HG03457 (cell line): ENCODE data around the gene SLC25A28.

Source experiments
- ATAC-seq: cut with Tn5 transposase; IDR thresholded peaks from one replicate; pipeline ENCODE4 v1.9.1; 2021; ENCODE audit warnings: moderate number of reproducible peaks; ENCODE audit not compliant: unreplicated experiment

SLC25A28 gene, protein sequence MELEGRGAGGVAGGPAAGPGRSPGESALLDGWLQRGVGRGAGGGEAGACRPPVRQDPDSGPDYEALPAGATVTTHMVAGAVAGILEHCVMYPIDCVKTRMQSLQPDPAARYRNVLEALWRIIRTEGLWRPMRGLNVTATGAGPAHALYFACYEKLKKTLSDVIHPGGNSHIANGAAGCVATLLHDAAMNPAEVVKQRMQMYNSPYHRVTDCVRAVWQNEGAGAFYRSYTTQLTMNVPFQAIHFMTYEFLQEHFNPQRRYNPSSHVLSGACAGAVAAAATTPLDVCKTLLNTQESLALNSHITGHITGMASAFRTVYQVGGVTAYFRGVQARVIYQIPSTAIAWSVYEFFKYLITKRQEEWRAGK

DNA sequence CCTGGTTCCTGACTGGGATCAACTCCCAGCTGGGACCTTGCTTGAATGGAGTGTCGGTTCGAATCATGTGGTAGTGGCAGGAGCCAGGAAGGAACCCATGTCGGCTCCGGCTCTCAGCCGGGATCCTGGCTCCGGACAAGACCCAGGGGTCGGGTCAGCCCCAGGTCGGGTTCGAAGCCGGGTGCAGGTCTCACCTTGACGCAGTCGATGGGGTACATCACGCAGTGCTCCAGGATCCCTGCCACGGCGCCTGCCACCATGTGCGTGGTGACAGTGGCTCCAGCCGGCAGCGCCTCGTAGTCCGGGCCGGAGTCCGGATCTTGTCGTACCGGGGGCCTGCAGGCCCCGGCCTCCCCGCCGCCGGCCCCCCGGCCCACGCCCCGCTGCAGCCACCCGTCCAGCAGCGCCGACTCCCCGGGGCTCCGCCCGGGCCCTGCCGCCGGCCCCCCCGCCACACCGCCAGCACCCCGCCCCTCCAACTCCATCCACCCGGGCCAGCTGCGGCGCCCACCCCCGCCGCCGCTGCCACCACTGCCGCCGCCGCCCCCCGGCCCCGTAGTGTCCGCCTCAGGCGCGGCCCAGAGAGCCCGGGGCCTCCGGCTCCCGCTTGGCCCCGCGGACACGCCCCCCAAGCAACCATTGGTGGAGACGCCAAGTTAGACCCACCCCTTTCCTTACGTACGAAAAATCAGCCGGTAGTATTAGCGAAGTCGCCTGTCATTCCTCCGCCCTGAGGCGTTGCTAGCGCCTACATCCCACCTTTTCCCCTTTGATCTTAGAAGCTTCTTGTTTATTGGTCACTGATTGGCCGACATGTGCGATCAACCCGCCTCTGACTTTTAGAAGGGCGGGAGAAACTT lies at the start of gene SLC25A28:
Gene SLC25A28, minus strand, starts transcription at position 589 of the 860 bp plus-strand sequence. Its CDS starts 104 bp downstream, at position 485.
- ATAC-seq, result peak; percentile 67

DNA sequence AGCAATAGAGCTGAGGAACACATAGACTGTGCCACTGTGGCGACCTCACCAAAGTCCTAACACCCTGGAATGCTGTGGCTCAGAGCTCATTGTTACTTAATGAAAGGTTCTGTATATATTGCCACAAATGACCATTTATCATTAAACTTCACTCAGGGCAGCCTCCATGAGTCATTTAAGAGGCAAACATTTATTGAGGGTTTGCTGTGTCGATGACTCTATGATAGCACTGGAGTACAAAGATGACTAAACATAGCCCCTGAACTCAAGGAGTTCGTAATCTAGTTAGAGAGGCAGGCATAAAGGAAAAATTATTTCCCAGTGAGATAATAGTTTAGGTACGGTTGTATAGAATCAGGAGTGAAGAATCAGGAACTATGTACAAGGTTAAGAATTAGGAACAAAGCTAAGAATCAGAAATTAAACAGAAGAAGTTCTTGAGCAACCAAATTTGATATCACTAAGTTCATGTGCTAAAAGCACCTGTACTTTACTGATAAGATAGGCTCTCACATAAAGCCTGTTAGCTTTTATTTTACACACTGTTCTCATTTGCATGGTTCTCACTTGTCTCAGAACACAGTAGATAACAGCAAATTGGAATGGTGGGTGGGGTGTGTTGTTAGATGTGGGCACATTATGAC lies 47.0 kb upstream of the SLC25A28 start:
- ATAC-seq, result no peak

DNA sequence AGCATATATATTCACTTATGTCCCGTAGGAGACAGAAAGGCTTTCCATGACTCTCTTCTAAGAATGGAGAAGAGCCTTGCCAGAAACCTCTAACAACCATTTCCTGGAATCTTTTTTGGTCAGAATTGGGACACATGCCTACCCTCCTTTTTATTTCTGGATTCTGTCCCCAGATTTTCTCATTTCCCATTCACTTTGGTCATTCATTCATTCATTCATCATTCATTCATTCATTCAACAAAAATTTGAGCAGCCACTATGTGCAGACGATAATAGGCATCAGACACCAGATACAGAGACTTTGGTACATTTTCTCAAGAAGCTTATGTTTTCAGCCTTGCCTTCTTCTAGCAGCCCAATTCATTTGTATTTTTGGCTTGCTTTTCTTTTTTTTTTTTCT lies 45.1 kb upstream of the SLC25A28 start:
- no peak for ATAC-seq

DNA sequence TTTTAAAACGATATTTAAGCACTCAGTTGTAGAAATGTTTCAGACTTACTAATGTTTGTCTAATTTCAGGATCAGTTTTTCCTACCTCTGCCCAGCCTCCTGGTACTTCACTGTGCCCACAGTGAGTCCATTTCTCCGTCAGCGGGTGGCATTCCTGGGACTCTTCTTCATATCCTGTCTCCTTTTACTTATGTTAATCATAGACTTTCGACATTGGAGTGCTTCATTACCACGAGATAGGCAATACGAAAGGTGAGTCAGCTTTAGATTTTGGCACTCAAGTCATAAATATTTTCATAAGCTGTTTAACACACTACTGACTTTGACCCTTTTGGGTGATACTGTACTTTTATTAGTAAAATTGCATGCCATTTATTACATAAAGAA lies 41.1 kb upstream of the SLC25A28 start:
- no peak for ATAC-seq

DNA sequence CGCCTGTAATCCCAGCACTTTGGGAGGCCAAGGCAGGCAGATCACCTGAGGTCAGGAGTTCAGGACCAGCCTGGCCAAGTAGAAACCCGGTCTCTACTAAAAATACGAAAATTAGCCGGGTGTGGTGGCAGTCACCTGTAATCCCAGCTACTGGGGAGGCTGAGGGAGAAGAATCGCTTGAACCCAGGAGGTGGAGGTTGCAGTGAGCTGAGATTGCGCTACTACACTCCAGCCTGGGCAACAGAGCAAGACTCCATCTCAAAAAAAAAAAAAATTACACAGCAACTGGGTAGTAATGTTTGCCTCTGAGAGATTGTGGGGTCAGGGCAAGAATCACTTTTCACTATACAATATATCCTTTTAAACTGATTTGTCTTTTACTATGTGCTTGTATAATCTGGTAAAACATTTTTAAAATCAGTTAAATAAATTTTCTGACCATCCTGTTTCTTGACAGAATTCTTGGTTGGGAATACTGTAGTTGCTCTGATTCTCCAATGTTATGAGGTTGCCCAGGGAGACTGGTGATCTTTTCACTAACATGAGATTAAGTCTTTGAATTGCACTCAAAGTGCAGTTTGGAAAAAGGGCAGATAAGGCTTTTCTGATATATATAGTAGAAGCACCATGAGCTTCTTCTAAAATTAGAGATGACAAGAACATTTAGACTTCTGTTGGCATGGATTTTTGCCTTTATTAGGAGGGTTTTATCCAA lies 40.6 kb upstream of the SLC25A28 start:
- ATAC-seq, result no peak

DNA sequence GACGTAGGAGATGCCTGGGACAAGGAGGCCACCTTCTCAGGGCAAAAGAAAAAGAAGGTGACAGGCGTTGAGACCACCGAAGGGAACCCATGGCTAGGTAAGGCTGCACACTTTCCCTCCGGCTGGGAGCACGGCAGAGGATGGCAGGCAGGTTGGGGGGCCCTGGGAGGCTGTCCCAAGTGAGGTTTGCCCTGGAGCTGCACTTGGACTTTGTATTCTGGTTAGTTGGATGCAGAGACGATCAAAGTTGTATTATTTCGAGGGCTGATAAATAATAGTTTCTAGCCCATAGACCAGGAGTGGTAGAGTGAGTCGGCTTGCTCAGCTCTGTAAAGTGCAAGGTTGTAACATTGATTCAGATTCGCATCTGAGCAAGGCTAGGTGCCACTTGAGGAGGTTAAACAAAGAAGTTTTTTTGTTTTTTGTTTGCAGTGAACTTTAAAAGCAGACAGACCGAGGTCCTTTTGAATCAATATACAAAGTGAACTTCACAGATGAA lies 39.7 kb upstream of the SLC25A28 start:
- no peak for ATAC-seq

DNA sequence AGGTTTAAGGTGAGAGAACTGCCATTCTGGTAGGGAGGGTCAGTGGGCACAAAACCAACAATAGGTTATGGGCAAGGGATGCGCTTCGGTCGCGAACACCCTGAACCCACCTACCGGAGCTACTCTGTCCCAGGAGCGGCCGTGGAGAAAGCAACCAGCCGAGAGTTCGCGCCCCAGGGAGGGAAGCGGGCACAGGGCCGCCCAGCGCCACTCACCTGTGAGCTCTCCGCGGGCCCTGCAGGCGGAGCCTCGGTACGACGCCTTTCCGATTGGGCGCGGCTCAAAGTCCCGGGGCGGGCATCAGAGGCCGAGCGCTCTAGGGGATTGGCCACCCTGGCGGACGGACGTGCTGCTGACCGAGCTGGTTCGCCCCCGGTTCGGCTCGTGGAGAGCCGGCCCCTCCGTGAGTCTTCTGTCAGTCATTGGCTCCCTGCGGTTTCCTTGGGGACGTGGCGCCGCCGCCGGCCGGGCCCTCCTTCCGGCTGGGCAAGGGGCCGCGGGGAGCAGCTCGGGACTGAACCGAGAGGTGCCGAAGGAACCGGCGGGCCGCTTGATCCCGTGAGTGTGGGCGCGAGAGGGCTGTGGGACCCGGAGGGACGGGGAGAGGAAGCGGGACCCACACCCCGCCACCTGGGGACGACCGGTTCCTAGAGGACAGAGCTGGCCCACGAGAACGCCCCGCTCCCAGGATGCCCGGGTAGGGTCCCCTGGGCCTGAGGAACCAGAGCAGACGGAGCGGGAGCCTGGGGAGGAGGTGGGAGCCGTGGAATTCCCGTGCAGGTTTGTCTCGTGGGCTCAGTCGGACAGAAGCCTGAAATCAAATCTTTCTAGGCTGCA lies 39.0 kb upstream of the SLC25A28 start, which contains the start of gene ENTPD7:
Gene ENTPD7, plus strand, starts transcription at position 479 of the 837 bp plus-strand sequence. CDS start 448 bp downstream, outside the sequence.
- ATAC-seq, result peak; percentile 99

DNA sequence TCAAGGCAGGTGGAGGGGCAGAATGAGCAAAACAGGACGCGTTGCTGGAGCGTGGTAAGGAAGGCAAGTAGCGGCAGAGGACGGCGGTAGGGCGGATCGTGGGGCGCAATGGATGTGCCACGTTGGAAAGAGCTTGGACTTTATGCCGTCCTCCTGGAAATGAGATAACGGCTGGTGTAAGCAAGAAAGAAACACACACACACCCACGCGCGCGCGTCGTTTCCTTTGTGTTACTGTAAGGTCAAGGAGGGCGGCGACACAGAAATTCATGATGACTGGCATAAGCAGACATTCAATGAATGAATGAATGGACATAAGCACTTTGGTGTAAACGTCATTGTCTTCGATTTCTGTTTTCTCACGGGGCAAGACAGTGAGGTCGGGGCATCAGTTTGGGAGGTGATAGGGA lies 38.4 kb upstream of the SLC25A28 start:
- no peak for ATAC-seq

DNA sequence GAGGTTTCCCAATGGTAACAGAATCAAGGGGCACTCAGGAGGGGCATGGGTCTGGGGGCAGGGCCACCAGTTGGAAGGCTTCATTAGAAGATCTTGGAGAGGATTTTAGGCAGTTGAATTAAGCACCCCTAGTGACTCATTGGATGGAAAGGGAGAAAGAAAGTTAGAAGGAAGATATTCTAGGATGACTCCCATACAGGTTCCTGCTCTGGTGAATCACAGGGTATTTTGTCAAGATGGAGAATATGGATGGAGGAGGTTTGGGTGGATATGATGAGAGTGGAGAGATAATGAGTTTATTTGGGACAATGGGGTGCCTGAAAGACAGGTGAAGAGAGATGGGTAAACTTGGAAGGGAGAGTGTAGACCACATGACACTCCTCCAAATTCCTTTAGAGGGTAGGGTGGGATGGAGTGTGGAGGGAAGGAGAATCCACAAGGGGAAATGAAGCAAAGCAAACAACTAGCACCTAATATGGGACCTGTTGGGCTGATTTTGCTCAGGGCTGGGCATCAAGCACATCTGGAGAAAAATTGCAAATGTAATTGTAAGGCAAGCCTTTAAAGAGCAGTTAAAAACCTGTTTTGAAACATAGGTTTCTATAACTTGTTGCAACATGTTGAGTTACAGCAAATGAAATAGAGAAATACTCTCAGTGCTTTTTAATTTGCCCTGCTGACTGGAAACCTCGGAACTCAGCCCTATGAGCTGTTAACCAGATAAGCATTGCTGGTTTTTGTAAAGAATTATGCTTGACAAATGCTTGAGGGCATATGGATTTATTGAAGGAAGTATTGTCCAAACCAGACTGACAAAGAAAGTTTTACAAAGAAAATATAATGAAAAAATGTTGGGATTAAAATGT lies 36.2 kb upstream of the SLC25A28 start:
- no peak for ATAC-seq

DNA sequence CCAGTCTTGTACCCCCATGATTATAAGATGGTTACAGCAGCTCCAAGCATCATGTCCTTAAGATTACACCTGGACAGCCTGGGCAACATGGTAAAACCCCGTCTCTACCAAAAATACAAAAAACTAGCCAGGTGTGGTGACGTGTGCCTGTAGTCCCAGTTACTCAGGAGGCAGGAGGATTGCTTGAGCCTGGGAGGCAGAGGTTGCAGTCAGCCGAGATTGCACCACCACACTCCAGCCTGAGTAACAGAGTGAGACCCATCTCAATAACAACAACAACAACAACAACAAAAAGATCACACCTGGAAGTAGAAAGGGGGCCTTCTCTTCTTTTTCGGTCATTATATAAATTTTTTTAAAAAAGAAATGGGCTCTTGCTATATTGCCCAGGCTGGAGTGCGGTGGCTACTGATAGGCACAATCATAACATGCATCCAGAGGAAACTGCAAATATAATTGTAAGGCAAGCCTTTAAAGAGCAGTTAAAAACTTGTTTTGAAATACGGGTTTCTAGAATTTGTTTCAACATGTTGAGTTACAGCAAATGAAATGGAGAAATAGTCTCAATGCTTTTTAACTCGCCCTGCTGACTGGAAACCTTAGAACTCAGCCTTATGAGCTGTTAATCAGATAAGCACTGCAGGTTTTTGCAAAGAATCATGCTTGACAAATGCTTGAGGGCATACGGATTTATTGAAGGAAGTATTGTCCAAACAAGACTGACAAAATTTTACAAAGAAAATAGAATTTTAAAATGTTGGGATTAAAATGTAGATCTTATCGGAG lies 34.3 kb upstream of the SLC25A28 start:
- ATAC-seq, result no peak

DNA sequence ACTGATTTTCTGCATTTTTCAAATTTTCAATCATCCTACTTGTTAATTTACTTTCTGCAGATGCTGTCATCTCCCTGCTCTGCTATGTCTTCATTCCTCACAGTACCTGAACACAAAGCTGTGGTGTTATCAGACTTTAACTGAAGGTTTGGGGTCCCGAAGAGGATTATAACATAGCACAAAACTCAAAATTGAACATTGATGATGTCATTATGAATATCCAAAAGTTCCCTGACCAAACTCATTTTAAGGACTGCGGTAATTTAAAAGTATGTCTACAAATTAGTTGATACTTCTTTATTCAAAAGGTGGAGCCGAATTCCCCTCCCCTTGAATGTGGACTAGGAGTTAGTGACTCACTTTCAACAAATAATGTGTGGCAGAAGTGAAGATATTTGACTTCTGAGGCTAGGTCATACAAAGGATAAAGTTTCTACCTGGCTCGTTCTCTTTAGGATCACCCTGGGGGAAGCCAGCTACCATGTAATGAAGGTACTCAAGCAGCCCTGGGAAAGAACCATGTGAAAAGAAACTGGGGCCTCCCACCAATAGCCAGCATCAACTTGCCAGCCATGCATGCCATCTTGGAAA lies 32.7 kb upstream of the SLC25A28 start:
- no peak for ATAC-seq

DNA sequence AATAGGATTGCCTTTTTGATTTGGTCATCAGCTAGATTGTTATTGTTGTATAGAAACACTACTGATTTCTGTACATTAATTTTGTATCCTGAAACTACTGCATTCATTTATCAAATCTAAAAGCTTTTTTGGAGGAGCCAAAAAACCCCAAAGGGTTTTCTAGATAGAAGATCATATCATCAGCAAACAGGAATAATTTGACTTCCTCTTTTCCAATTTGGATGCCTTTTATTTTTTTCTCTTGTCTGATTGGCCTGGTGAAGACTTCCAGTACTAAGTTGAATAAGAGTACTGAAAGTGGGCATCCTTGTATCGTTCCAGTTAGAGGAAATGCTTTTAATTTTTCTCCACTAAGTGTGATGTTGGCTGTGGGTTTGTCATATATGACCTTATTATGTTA lies 28.5 kb upstream of the SLC25A28 start:
- ATAC-seq, result no peak

DNA sequence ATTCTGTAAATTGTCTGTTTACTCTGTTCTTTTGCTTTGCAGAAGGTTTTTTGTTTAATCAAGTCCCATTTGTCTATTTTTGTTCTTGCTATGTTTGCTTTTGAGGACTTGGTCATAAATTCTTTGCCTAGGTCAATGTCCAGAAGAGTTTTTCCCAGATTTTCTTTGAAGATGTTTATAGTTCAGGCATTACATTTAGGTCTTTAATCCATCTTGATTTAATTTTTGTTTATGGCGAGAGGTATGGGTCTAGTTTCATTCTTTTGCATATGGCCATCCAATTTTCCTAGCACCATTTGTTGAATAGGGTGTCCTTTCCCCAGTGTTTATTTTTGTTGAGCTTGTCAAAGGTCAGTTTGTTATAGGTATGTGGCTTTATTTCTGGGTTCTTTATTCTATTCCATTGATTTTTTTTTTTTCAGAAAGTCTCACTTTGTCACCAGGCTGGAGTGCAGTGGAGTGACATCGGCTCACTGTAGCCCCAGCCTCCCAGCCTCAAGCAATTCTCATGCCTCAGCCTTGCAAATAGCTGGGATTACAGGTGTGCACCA lies 27.4 kb upstream of the SLC25A28 start:
- ATAC-seq, result no peak

DNA sequence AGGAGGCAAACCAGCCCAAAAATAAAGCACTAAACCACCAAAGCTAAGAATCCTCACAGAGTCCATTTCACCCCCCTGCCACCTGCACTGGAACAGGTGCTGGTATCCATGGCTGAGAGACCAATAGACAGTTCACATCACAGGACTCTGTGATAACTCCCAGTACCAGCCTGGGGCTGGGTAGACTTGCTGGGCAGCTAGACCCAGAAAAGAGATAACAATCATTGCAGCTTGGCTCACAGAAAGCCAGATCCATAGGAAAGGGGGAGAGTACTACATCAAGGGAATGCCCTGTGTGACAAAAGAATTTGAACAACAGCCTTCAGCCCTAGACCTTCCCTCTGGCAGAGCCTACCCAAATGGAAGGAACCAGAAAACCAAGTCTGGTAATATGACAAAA lies 13.6 kb upstream of the SLC25A28 start:
- no peak for ATAC-seq

DNA sequence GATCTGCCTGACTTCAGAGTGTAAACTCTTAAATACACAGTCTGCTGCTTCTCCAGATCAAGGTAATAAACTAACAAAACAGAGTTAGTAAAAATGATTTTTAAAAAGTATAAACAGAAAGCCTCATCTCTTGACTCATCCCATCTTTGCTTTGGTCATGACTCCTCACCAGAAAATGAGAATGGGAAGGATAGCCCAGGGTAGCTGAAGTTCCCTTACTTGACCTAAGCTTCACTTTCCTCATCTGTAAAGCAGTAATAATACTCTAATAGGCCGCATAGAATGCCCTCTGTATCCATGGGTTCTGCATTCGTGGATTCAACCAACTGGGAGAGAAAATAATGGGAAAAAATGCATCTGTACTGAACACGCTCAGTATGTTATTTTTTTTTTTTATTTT lies 11.3 kb upstream of the SLC25A28 start:
- no peak for ATAC-seq

DNA sequence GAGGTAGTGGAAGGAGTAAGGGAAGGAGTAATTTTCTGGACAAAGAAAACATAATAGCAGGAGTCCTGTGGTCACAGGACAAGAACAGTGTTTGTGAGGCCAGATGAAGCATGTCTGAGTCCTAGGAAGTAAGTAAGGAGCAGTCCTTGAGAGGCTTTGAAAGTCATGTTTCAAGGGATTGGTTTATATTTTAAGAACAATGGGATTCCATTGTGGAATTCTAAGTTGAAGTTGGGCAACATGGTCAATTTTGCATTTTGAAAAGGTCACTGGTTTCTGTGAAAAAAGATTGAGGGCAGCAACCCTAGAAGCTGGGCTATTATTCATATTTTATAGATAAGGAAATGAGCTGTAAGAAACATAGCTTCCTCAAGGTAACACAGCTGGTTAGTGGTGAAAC lies 10.8 kb upstream of the SLC25A28 start:
- ATAC-seq, result no peak

DNA sequence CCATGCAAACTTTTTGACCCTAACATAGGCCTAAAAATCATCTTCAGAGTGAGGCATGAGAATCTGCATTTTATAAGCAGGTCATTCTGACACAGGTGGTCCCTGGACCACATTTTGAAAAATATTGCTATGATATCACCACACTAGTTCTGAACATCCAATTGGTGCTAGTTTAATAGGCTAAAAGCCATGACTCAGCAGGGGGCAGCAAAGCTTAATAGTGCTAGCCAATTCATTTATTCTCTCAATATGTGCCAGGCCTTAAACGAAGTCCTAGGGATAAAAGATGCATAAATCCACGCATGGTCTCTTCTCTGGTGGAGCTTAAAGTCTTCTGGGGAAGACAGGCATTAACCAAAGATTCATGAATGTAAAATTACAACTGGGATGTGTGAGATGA lies 10.2 kb upstream of the SLC25A28 start:
- ATAC-seq, result no peak
